Measurements from ENCODE around the gene CACNA2D2. TPM values are rescaled to one million over a fixed set of nuclear protein-coding genes. Genes with fewer than 3 reads are reported as not detected.

The CACNA2D2 gene
- total and polyA plus RNA-seq, 2 of the 8 experiments (the other 6 are each of a cell fraction or from before 2014, with no cell fraction given), result 14.1 to 25.0 TPM

DNA sequence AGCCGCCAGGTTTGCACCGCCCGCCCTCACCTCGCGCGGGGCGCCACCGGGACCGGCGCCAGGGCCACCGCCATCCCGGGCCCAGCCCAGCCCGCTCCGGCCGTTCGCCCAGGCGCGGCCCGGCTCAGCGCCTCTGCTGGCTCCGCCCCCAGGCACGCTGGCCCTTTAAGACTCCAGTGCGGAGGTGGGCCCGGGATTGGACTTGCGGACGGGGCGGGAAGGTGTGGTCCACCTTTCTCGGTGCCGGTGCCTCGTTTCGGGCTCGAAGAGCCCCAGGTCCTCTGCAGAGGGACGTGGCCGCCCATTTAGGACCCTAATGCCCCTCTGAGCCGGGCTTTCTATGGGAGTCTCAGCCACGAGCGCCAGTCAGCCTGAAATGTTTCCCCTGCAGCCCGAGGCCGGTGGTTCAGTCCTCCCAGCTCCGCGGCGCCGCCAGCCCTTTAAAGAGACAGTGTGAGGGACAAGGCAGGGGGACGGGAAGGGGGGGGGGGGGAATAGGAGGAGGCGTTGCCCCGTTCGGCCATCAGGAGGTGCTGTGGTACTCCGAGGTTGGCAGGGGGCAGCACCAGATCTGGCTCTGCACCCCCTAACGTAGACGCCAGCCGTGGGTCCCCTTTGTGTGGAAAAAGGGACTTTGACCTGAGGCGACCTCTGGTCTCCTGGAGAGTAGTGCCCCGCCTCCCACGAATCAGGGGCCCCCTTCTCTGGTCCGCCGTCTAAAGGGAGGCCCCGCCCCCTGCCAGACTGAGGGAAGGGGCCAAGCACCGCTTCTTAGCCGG is 181.9 kb downstream of the CACNA2D2 start (continued):
- no peak for TF ChIP-seq ZNF274 (IDR thresholded peaks at IDR 0.05; ENCODE audit: borderline replicate concordance, extremely low read depth, low read length)
- TF ChIP-seq RNF2 (IDR thresholded peaks at IDR 0.05; ENCODE audit: borderline replicate concordance, low read depth, low read length, missing control alignments, poor library complexity, severe bottlenecking), result no peak
- no peak for TF ChIP-seq EZH2 (IDR thresholded peaks at IDR 0.05; ENCODE audit: low read depth, low read length, severe bottlenecking)
- no peak for TF ChIP-seq RBBP5 (IDR thresholded peaks at IDR 0.05; ENCODE audit: borderline replicate concordance, low read depth, low read length)
- TF ChIP-seq RFX5 (IDR thresholded peaks at IDR 0.05; ENCODE audit: borderline replicate concordance, low read depth, low read length), result no peak
- peak; percentile 99 for TF ChIP-seq PHF8 (conservative IDR thresholded peaks at IDR 0.05; ENCODE audit: low read depth, low read length)
- TF ChIP-seq POLR2A (IDR thresholded peaks at IDR 0.05; ENCODE audit: control extremely low read depth in 1 of 2, low read depth in 2 of 2, low read length in 2 of 2), result peak in 1 of 2 experiments; percentile 97; a peak in 2 of 3 replicates
- peak; percentile 94 for TF ChIP-seq CHD1 (IDR thresholded peaks at IDR 0.05; ENCODE audit: low read depth, low read length)
- peak; percentile 68; the same call in 1 of the 2 replicates for TF ChIP-seq RXRA (IDR thresholded peaks at IDR 0.05; ENCODE audit: insufficient read depth, low read depth, low read length)
- TF ChIP-seq, protein P1, sequence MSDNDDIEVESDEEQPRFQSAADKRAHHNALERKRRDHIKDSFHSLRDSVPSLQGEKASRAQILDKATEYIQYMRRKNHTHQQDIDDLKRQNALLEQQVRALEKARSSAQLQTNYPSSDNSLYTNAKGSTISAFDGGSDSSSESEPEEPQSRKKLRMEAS (IDR thresholded peaks at IDR 0.05), result peak; percentile 41
- TF ChIP-seq GTF2F1 (IDR thresholded peaks at IDR 0.05; ENCODE audit: borderline replicate concordance, low read depth, low read length), result no peak
- peak; percentile 76; the same call in 1 of the 2 replicates for TF ChIP-seq SP4 (IDR thresholded peaks at IDR 0.05; ENCODE audit: low read length)
- TF ChIP-seq, protein P2, sequence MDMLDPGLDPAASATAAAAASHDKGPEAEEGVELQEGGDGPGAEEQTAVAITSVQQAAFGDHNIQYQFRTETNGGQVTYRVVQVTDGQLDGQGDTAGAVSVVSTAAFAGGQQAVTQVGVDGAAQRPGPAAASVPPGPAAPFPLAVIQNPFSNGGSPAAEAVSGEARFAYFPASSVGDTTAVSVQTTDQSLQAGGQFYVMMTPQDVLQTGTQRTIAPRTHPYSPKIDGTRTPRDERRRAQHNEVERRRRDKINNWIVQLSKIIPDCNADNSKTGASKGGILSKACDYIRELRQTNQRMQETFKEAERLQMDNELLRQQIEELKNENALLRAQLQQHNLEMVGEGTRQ (IDR thresholded peaks at IDR 0.05; ENCODE audit: low read length), result no peak
- TF ChIP-seq CTBP2 (IDR thresholded peaks at IDR 0.05; ENCODE audit: borderline replicate concordance, insufficient read depth, insufficient read length, low read length), result no peak
- TF ChIP-seq EGR1 (IDR thresholded peaks at IDR 0.05; ENCODE audit: borderline replicate concordance, low read depth, low read length), result no peak; the same call in 1 of the 2 replicates
- no peak for TF ChIP-seq TEAD4 (IDR thresholded peaks at IDR 0.05; ENCODE audit: low read depth, low read length)
- TF ChIP-seq POU5F1 (IDR thresholded peaks at IDR 0.05; ENCODE audit: low read depth, low read length), result no peak
- peak in 1 of 2 experiments; percentile 97; a peak in 2 of 3 replicates for TF ChIP-seq EP300 (IDR thresholded peaks at IDR 0.05; ENCODE audit: borderline replicate concordance in 1 of 2, low read depth in 2 of 2, low read length in 2 of 2)
- 0 out of 2 replicates have a peak, but pooled peaks have one; percentile 14 for TF ChIP-seq BACH1 (IDR thresholded peaks at IDR 0.05; ENCODE audit: low read length)

Measured in H1 (cell line).